Measurements from ENCODE around the gene SENP5.

GRCh38 chr3:196901768-196902167, 34.0 kb downstream of the SENP5 start:
- TF ChIP-seq CTCF (IDR thresholded peaks at IDR 0.05) (no peak), POLR2A (IDR thresholded peaks at IDR 0.05) (no peak)

Measured in tibial nerve (tissue), 3 donors.